Activated gamma-delta T cell (primary cell): Measurements from ENCODE around the gene SPRING1.
"Not testable (repeated sequence)": the region's sequence is repeated elsewhere in the genome, so short reads cannot be mapped to it uniquely, and the experiment has no call there.

Experiments
- DNase-seq: peaks from one replicate; lab custom pipeline; 2025; lab: John Stamatoyannopoulos, UW
- total RNA-seq, 2 donors: gene quantifications; one replicate each; lab custom pipeline; 2026; lab: John Stamatoyannopoulos, UW

Gene SPRING1, protein sequence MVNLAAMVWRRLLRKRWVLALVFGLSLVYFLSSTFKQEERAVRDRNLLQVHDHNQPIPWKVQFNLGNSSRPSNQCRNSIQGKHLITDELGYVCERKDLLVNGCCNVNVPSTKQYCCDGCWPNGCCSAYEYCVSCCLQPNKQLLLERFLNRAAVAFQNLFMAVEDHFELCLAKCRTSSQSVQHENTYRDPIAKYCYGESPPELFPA
- 65.1 to 66.9 reads per million in 2 donors for total RNA-seq

- peak; percentile 96 for DNase-seq
Observed at GRCh38 chr12:116737774-116738657, at the start of gene SPRING1, which contains the start of gene RNFT2. Gene SPRING1 (minus strand): TSS chr12:116738069. CDS start chr12:116737900, 169 bp downstream. Gene RNFT2 (plus strand): TSS chr12:116738315. CDS start chr12:116740498, 2,183 bp downstream.

GRCh38 chr12:116784238-116784612 is 46.4 kb upstream of the SPRING1 start:
- DNase-seq, result no peak

DNA sequence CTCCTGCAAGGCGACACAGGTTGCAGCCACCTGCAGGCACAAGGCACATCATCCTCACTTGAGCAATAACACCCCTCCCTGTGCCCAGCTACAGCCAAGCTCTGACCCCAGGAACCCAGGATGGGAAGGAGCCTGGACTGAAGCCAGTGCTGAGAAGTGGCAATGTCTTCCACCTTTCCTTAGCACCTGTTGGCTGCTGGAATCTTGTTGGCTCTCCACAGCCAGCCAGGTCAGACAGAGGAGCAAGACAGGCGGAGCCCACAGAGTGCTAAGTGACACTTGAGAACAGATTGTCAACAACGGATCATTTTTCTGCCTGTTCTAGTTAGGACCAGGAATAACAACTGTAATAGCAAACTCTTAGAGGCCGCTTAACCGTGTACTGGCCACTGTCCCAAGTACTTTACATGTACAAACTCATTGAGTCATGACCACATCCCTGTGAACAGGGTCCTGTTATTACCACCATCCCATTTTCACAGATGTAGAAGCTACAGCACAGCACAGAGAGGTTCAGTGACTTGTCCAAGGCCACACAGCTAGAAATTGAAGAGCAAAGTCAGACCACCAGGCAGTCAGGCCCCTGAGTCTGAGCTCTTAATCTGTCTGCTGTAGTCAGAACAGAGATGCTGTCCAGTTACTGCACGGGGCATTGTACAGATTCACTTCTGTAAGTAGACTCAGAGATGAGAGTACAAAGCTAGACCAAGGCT is 45.8 kb upstream of the SPRING1 start:
- no peak for DNase-seq

DNA sequence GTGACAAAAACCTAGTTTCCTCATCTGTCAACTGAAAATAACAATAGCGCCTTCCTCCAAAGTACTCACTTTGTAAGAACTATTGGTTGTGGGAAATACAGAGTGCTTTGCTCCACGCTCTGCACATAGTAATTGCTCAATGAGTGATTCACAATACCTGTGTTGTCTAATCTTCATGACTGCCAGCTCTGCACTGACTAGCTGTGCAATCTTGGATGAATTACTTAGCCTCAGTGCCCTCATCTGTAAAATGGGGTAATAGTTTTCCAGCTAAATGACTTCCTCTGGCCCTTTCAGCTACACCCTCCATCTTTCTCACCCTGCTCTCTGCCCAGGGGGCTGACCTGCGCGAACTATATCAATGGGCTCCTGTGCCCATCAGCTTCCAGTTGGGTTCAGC is 43.1 kb upstream of the SPRING1 start:
- DNase-seq, result no peak

GRCh38 chr12:116779597-116779996 is 41.7 kb upstream of the SPRING1 start:
- no peak for DNase-seq

DNA sequence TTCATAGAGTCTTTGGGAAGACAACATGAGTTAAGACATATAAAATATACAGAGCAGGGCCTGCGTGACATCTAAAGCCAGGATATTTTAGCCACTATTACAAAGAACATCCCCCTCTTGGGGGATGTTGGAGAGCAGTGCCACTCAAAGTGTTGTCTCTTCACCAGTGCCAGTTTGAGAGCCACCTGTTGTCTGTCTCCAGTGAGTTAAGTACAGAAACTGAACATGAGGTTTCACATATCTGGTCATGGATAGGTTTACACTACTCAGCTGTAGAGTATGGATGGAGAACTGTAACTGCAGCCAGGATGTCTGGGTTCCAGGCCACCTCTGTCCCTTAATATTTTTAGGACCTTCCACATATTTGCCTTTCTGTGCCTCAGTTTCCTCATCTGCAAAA is 39.4 kb upstream of the SPRING1 start:
- no peak for DNase-seq

DNA sequence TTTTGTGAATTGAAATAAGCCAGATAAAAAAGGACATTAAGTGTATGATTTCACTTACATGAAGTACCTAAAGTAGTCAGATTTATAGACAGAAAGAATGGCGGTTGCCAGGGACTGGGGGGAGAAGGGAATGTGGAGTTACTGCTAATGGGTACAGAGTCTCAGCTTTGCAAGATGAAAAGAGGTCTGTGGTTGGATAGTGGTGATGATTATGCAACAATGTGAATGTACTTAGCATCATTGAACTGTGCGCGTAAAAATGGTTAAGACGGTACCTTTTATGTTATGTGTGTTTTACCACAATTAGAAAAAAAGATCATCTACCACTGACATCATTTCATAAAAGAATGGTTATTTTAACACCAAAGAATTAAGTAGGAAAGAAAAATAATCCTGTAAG is 36.2 kb upstream of the SPRING1 start:
- DNase-seq, result no peak

GRCh38 chr12:116773276-116773731 is 35.4 kb upstream of the SPRING1 start:
- DNase-seq, result no peak

- DNase-seq, result no peak
Observed at GRCh38 chr12:116771651-116772050, 33.8 kb upstream of the SPRING1 start.

DNA sequence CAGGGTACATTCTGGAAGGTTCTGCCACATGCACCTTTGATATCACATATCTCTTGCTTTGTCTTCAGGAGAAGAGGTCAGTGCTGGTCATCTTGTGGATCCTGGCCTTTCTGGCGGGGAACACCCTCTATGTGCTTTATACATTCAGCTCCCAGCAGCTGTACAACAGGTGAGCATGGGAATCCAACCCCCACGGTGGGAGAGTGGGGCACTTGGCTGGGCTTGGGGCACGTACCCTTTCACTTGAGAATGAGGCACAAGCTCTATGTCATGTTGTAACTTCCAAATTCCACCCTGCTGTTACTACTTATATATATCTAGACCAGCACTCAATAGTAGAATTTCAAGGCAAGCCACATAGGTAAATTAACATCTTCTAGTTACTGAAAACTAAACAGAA is 28.9 kb upstream of the SPRING1 start:
- no peak for DNase-seq

DNA sequence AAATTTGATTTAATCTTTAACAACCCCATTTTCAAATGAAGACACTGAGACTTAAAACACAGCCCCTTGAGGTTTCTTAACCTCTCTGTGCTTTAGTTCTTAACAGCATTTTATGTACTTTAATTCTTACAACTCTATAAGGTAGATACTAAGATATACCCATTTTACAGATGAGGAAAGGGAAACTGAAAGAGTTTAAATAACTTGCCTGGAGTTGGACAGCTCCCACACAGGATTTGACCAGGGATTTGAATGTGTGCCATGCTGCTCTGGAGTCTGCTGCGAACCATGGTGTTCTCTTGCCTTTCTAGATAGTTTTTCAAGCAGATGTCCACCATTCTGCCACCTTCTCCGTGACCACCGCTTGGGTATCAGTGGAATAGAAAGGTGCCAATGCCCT is 28.4 kb upstream of the SPRING1 start:
- no peak for DNase-seq

GRCh38 chr12:116765271-116765670 is 27.4 kb upstream of the SPRING1 start:
- DNase-seq, result no peak

GRCh38 chr12:116761499-116761898 is 23.6 kb upstream of the SPRING1 start:
- no peak for DNase-seq

DNA sequence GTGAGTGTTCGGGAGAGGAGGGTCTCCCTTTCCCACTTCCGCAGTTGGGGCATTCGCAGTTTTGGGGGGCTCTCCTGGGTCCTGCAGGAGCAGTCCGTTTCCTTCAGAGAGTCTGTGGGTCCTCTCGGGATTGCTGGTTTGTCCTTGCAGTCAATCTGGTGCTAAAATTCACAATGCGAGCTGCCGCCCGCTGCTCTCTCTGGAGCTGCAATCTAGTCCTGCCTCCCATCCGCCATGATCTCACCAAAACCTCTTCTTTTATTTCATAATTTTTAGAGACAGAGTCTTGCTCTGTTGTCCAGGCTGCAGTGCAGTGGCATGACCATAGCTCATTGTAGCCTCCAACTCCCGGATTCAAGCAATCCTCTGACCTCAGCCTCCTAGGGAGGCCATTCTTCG is 22.8 kb upstream of the SPRING1 start:
- no peak for DNase-seq

DNA sequence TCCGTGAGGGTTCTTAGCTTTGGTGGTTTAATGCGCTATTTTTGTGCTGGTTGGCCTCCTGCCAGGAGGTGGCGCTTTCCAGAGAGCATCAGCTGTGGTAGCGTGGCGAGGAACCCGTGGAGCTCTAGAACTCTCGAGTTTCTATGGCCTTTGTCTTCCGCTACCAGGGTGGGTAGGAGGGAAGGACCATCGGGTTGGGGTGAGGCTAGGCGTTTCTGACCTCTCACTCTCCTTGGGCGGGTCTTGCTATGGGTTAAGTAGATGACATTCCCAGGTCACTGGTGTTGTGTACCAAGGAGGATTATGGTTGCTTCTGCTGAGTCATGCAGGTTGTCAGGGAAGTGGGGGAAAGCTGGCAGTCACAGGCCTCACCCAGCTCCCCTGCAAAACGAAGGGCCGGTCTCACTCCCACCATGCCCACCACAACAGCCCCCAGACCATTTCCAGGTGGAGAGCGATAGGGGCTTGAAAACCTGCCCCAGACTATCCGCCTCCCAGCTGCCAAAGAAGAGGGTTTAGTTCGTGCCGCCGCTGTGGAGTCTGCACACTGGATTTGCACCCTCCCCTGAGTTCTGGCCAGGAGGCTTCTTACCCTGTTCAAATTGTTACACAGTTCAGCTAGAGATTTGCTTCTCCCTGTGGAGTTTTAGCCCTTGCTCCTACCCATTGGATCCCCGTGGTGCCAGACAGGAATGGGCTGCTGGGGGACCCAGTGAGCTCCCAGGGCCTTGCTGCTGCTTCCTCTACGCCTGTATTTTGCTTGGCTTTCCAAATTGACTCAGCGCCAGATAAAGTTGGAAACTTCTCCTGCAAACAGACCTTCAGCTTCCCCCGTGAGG is 22.1 kb upstream of the SPRING1 start:
- no peak for DNase-seq

DNA sequence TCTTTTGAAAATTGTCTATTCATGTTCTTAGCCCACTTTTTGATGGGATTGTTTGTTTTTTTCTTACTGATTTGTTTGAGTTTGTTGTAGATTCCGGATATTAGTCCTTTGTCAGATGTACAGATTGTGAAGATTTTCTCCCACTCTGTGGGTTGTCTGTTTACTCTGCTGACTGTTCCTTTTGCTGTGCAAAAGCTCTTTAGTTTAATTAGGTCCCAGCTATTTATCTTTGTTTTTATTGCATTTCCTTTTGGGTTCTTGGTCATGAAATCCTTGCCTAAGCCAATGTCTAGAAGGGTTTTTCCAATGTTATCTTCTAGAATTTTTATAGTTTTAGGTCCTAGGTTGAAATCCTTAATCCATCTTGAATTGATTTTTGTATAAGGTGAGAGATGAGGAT is 16.9 kb upstream of the SPRING1 start:
- DNase-seq, result not testable (repeated sequence)

GRCh38 chr12:116754097-116754496 is 16.2 kb upstream of the SPRING1 start:
- not testable (repeated sequence) for DNase-seq

DNA sequence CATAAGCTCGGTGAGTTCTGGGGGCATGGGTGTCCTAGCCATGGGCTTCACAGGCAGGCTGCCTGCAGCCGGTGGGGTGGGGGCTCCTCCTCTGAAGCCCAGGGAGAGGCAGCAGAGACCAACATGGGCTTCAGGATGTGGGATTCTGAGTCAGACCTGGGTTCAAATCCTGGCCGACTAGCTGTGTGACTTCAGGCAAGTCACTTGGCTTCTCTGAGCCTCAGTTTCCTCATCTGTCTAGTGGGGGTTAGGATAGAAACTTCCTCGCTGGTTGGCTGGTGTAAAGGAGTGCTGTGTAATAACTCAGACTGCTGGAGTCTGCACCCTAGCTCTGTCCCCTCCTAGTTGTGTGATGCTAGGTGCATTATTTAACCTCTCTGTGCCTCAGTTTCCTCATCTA is 12.4 kb upstream of the SPRING1 start:
- DNase-seq, result no peak

DNA sequence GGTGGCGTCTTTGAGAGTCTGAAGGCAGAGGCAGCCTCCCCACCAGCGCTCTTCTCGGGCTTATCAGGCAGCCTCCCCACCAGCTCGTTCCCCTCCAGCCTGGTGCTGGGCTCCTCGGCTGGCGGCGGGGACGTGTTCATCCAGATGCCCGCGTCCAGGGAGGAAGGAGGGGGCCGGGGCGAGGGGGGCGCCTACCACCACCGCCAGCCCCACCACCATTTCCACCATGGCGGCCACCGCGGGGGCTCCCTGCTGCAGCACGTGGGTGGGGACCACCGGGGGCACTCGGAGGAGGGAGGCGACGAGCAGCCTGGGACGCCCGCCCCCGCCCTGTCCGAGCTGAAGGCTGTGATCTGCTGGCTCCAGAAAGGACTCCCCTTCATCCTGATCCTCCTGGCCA is 12.0 kb upstream of the SPRING1 start:
- DNase-seq, result no peak

GRCh38 chr12:116745554-116745953 is 7.7 kb upstream of the SPRING1 start:
- no peak for DNase-seq

- DNase-seq, result no peak
Observed at GRCh38 chr12:116744766-116745165, 6.9 kb upstream of the SPRING1 start.

DNA sequence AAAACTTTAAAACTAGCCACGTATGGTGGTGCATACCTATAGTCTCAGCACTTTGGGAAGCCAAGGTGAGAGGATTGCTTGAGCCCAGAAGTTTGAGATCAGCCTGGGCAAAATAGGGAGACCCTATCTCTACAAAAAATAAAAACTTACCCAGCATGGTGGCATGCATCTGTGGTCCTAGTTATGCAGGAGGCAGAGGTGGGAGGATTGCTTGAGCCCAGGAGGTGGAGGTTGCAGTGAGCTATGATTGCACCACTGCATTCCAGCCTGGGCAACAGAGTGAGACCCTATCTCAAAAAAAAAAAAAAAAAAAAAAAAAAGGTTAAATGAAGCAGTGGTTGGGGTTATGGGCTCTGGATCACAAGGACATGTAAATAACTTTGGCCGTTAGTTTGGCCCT is 4.9 kb upstream of the SPRING1 start:
- not testable (repeated sequence) for DNase-seq
